HG03439 (cell line): ENCODE measurements around the gene FNDC3A.
"Not testable (repeated sequence)": the region's sequence is repeated elsewhere in the genome, so short reads cannot be mapped to it uniquely, and the experiment has no call there.

Experiments used
- ATAC-seq: cut with Tn5 transposase; IDR thresholded peaks from one replicate; pipeline ENCODE4 v1.9.1; 2021; ENCODE audit warnings: mild to moderate bottlenecking, moderate library complexity; ENCODE audit not compliant: unreplicated experiment

FNDC3A gene

DNA sequence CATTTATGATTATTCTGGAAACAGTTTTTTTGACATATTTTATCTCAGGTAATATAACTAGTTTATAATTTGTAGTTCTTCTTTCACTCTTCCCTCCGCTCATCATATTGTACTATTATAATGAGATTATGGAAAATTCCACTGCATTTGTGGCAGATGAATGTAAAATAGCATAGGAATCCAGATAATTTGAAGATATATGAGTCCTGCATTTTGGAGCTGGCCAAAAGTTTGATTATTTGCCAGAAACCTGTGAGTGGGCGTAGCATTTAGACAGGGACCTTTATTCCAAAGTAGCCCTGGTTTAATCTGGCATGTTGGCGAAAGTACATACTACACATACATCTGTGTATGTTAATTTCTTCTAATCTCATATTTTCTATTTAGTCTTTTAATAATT, 65.2 kb downstream of the FNDC3A start:
- ATAC-seq, result no peak

DNA sequence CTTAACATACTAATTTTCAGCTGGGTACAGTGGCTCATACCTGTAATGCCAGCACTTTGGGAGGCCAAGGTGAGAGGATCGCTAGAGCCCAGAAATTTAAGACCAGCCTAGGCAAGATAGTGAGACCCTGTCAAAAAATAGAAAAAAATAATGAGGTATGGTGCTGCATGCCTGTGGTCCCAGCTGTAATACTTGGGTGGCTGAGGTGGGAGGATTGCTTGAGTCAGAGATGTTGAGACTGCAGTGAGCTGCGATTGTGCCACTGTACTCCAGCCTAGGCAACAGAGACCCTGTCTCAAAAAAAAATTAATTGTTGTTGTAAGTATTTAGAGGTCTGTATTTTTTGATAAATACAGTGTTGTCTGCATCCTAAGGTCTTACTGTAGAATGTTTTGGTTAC, 66.8 kb downstream of the FNDC3A start:
- ATAC-seq, result no peak

DNA sequence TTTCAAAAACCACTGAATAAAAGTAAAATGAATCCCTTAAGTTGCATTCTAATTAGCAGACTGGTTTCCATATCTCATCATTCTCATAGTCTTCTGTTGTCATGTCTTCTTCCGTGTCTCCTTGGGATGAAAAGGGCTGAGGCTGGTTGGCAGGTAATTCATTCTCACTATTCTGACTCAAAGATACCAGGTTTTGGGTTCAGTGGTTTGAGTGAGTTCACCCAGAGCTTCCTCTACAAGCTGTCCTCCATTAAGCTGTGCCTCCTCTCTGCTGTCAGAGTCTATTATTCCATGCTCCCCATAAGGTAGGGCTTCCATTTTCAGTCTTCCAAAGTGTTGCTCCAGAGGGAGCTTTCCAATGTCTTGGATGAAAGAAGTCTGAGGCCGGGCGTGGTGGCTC, 68.3 kb downstream of the FNDC3A start:
- ATAC-seq, result no peak

DNA sequence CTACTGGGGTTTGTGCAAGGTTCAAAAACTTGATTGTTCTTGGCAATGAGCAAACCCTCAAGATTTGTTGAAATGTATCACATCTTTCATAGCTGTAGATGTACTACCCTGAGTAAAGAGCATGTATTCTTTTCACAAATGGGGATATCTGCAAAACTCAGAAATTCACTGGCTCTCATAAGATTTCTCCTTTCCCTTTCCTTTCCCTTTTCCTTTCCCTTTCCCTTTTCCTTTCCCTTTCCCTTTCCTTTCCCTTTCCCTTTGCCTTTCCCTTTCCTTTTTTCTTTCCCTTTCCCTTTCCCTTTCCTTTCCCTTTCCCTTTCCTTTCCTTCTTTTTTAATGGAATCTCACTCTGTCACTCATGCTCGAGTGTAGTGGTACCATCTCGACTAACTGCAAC, 69.1 kb downstream of the FNDC3A start:
- ATAC-seq, result no peak

DNA sequence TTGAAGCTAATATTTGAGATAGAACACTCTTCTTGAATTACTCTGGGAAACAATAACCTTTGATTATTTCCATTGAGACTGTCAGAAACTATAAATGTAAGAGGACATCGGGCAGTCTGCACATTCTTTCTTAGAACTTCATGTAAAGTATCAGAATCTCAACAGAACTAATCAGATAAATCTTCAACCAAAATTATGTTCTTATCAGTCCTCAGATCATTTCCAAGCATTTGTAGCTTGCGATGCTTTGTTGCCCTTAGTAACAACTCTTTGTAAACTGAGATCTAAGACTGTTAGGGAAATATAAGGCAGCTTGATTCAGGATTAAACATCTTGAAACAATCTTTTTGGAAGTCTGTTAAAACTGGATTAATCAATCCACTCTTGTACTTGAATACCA, 70.3 kb downstream of the FNDC3A start:
- ATAC-seq, result no peak

DNA sequence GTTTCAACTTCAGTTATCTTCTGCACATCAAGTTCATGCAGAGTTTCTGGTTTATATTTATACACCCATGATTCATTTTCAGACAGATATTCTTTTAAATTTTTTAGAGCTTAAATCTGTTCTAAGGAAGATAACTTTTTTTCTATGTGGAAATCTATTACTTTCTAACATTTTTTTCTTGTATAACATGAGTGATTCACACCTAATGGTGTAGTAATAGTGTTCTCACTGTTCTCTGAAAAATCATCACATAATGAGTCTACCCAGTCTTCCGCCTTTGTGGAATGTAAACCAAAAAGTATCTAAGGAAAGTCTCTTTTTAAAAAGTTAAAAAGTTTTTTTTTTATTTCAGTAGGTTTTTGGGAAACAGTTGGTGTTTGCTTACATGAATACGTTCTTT, 70.8 kb downstream of the FNDC3A start:
- ATAC-seq, result no peak

DNA sequence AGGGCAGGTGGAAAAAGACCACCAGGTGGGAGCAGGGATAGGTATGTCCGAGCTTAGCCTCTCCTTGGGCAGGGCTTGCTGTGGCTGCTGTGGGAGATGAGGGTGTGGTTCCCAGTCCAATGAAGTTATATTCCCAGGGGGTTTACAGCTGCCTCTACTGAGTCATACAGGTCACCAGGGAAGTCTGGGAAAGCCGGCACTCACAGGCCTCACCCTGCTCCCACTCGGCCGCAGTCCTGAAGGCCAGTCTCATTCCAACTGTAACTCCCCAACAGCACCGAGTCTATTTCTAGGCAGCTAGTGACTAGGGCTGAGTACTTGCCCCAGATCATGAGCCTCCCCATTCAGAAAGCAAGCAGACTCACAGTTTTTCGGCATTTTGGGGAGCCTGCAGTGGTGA, 77.1 kb downstream of the FNDC3A start:
- no peak for ATAC-seq

DNA sequence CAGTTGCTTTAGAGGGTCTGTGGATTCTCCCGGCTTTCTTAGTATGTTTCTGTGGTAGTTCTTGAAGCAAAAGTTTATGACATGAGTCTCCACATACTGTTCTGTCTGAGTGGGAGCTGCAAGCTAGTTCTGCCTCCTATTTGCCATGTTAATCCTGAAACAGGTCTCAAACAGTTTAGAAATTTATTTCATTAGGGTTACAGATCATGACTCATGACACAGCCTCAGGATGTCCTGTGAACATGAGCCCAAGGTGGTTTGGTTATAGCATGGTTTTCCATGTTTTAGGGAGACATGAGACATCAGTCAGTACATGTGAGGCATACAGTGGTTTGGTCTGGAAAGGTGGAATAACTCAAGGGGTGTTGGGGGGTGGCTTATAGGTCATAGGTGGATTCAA, 77.5 kb downstream of the FNDC3A start:
- no peak for ATAC-seq

DNA sequence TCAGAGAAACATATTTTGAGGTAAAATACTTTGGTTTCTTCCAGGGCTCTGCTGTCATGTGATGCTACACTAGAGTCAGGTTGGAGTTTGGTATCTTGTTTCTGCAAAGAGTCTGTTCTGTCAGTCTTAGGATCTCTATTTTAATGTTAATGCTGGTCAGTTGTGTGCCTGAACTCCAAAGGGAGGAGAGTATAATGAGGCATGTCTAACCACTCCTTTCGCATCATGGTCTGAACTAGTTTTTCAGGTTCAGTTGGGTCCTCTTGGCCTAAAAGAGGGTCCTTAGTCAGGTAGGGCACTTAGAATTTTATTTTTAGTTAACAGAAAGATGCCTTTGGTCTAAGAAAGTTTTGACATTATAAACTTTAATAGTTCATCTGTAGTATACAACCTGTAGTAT, 78.2 kb downstream of the FNDC3A start:
- ATAC-seq, result no peak

DNA sequence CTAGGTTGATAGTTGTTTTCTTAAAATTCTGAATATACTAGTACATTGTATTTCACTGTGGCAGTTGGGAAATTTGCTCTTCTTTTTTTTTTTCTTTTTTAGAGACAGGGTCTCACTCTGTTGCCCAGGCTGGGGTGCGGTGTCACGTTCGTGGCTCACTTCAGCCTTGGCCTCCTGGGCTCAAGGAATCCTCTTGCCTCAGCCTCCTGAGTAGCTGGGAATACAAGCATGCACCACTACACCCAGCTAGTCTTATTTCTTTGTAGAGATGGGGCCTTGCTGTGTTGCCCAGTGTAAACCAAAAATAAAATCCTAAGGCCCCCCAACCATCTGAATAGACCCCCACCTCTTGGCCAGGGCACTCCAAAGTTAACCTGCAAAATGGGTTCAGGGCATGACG, 79.3 kb downstream of the FNDC3A start:
- ATAC-seq, result no peak

DNA sequence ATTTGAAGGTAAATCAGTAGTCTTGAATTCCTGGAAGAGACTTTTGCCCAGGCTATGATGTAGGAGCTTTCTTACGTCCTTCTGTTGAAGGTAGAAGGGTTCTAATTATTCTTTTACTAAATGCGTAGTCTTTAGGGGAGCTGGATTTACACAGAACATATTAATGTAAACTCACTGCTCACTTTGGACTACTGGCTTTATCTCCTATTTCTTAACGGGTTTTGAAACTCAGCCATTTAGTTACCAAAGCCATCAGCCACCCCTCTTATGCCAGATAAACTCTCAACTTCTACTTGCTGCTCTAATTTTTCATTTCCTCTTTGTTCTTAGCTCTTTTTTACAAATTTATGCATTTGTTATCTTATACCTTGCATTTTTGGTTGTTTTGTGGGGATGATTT, 81.5 kb downstream of the FNDC3A start:
- ATAC-seq, result no peak

DNA sequence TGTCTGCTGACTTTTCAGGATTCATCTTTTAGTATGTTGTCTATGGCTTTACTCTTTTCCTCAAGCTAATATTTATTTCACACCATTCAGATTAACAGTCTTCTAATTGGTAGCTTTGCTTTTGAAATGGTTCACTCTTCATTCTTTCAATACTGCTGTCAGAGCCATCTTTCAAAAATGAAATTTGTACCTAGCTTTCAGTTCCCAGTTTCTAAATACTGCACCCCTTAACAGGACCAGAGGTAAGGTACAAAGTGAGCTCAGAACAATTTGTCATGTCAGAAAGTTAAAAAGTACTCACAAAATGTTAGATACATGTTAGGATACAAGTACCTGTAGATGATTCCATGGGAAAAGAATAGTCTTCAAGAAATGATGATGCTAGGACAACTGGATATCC, 83.0 kb downstream of the FNDC3A start:
- no peak for ATAC-seq

DNA sequence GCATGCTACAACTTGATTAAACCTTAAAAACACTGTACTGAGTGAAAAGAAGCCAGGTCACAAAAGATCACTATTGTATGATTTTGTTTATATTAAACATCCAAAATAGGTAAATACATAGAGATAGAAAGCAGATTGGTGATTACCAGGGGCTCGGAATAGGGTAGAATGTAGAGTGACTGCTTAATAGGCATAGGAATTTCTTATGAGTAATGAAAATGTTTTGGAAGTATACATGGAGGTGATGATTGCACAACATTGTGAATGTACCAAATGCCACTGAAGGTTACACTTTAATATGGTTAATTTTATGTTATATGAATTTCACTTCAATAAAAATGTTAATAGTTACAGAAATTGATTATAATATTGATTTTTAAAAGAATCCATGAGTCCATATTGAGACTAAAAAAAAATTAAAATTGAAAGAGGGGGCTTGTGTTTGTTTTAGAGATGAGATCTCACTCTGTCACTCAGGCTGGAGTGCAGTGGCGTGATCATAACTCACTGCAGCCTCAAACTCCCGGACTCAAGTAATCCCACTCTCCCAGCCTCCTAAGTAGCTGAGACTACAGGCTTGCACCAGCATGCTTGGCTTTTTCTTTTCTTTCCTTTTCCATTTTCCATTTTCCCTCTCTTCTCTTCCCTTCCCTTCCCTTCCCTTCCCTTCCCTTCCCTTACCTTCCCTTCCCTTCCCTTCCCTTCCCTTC, 85.1 kb downstream of the FNDC3A start:
- no peak for ATAC-seq

DNA sequence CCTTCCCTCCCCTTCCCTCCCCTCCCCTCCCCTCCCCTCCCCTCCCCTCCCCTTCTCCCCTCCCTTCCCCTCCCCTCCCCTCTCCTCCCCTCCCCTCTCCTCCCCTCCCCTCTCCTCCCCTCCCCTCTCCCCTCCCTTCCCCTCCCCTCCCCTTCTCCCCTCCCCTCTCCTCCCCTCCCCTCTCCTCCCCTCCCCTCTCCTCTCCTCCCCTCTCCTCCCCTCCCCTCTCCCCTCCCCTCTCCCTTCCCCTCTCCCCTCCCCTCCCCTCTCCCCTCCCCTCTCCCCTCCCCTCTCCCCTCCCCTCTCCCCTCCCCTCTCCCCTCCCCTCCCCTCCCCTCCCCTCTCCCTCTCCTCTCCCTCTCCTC, 85.7 kb downstream of the FNDC3A start:
- not testable (repeated sequence) for ATAC-seq

DNA sequence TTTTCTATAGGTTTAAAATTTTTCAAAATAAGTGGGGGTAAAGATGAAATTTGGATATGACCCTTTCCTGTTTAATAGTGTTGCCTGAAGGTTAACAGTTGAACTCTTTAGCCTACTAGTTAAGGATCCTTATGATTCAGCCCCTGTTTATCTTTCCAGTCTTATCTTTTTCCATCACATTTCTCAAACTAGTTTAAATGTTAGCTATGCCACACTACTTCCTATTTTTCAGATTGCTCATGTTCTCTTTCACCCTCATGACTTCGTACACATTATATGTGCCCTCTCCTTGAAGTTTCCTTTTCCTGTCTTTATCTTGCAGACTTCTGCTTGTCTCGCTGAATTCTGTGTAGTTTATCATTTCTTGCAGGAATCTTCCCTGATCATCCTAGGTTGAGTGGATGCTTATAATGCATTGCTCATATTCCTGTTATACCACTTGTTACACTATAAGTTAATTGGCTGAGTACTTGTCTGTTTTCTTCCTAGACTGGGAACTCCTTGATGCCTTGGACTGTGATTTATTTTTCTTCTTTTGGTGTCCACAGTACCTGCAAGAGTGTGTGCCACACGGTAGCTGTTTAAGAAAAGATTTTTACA, 86.7 kb downstream of the FNDC3A start:
- no peak for ATAC-seq

DNA sequence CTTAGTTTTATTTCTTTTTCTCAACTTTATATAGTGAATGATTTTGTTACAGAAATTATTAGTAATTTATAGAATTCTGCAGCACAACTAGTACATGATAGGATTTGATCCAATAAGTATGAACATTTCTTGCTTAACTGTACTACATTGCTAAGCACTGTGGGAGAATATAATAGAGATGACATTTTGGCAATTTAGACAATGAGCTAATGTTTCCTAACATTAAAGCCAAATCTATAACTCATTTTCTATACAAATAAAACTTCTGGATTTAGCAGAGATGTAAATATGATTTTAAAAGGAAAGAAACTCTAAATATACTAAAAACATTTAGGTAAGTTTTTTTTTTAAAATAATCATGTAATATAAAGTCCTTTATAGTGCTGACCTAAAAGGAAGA, 87.3 kb downstream of the FNDC3A start:
- ATAC-seq, result no peak

DNA sequence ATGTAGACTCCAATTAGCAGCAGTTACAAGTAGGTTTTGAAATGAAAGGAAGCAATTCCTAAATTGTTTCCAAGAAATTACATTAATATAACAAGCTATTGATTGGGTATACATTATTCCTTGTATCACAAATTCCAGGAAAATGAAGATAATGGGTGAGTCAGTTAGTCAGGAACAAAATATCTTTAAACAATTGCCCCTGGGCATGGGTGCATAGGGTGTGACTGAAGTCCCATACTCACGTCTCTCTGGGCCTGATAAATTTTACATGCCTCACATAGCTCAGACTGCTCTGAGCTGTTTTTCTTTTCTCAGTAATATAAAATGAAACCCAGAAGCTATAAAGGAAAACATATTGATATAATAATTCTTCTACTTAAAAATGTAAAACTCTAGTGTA, 87.8 kb downstream of the FNDC3A start:
- no peak for ATAC-seq

DNA sequence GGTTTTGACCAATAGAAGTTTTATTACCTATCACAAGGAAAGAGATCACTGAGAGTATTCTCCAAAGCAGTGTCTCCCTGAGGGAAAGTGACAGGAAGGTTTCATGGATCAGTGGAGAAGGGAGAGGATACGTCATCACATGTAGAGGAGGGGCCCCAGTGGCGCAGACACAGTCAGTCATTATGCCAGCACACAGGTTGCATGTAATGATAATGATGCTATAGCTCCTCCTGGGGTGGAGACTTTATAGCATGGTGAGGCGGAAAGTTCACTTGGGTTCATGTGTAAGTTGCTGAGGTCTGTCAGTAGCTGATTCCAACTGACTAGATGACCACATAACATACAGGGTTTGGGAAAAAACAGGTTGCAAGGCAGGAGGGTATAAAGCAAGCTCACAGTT, 88.8 kb downstream of the FNDC3A start:
- no peak for ATAC-seq

DNA sequence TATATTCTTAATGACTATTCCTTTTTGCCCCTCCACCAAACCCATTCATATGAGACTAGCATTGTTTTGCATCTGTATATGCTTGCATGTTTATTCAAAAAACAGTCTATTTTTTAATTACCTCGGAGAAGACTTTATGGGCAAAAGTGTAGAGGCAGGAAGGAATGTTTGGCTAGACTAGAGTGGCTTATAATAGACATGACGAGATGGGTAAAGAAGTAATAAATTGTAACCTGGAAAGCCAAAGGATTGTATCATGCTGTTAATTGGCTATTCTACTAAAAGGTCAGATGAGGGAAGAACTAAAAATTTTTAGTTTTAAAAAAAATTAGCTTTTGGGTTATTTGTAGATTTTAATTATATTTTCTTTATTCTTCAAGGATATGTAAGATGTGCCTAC, 91.1 kb downstream of the FNDC3A start:
- no peak for ATAC-seq

DNA sequence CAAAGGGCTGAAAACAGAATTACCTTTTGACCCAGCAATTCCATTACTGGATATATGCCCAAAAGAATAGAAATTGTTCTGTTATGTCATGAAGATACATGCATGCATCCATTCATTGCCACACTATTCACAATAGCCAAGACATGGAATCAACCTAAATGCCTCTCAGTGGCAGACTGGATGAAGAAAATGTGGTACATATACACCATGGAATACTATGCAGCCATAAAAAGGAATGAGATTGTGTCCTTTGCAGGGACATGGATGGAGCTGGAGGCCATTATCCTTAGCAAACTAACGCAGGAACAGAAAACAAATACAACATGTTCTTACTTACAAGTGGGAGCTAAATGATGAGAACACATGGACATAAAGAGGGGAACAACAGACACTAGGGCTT, 92.8 kb downstream of the FNDC3A start:
- ATAC-seq, result not testable (repeated sequence)

DNA sequence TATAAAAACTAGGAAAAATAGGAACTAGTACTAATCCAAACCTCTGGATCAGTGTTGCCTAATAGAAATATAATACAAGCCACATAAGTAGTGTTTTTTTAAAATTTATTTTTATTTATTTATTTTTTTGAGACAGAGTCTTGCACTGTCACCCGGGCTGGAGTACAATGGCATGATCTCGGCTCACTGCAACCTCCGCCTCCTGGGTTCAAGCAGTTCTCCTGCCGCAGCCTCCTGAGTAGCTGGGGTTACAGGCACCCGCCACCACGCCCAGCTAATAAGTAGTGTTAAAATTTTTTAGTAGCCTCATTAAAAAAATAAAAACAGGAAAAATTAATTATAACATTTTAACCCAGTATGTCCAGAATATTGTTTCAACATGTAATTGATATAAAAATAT, 94.3 kb downstream of the FNDC3A start:
- ATAC-seq, result not testable (repeated sequence)

DNA sequence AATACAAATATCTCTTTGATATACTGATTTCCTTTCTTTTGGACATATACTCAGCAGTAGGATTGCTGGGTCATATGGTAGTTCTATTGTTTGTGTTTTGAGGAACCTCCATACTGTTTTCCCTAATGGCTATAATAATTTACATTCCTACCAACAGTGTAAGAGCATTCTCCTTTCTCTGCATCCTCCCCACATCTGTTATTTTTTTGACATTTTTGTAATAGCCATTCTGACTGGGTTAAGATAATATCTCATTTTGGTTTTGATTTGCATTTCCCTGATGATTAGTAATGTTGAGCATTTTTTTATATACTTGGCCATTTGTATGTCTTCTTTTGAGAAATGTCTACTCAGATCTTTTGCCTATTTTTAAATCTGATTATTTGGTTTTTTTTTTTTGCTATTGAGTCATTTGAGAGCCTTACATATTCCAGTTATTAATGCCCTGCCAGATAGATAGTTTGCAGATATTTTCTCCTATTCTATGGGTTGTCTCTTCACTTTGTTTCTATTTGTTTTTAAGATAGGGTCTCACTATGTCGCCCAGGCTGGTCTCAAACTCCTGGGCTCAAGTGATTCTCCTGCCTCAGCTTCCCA, 95.7 kb downstream of the FNDC3A start:
- no peak for ATAC-seq
